K562 (cell line): ENCODE measurements around the gene OXSR1. TPM values are rescaled to one million over a fixed set of nuclear protein-coding genes. Genes with fewer than 3 reads are reported as not detected.

Experiments
- ATAC-seq: fragments of 200-7000 bp; cut with Tn5 transposase; 3 replicates; pipeline ENCODE4 v1.9.1; 2020; ENCODE audit warnings: moderate library complexity
- BruUV-seq: library from RNA; stranded (reverse); fragments of 400-500 nt; replicated peaks from 2 replicates; lab custom pipeline; 2021; lab: Mats Ljungman, UMichigan
- CTCF ChIA-PET: fragments of 300-600 bp; formaldehyde crosslinking; extraction: SDS; loops from one replicate; lab custom pipeline; 2021; ENCODE audit warnings: low intra/inter-chr PET ratio; lab: Yijun Ruan, JAX
- POLR2A ChIA-PET: fragments of 300-600, 350-650 bp; sonication (Branson Sonifier 250); formaldehyde crosslinking; extraction: SDS; loops from one replicate; lab custom pipeline; 2021; ENCODE audit warnings: antibody characterized with exemption, inconsistent platforms; lab: Yijun Ruan, JAX
- DNase-seq, 4 experiments: peaks; one replicate each; pipeline versions ENCODE4 v3.0.0 to v3.0.0-alpha.2; 2011 to 2018; ENCODE audit warnings: low spot score in 3 of 4, mixed read lengths in 3 of 4; ENCODE audit errors: extremely low read depth in 1 of 4
- FAIRE-seq: peaks from 2 replicates; lab custom pipeline; 2011; peaks lifted over from hg19 to GRCh38; lab: Jason Lieb, UNC
- H2AFZ ChIP-seq: 2 replicates; pipeline ENCODE4 v1.6.0; 2011; ENCODE audit warnings: low read depth, low read length, control low read depth, inconsistent platforms
- H3K27ac ChIP-seq: fragments of 200-600 bp; 3 replicates; pipeline ENCODE4 v1.8.0; 2011; ENCODE audit warnings: low read depth, mild to moderate bottlenecking, control low read depth, inconsistent platforms, low read length, moderate library complexity, mixed read lengths; ENCODE audit errors: extremely low read depth
- H3K27me3 ChIP-seq, 2 experiments: fragments of 300-600 bp in 1 of 2; 2 replicates in 1 of 2; 3 replicates in 1 of 2; pipeline versions ENCODE4 v1.6.0 to v1.8.0; 2011; ENCODE audit warnings: inconsistent platforms in 2 of 2, low read length in 2 of 2, mild to moderate bottlenecking in 1 of 2, mixed read lengths in 1 of 2, moderate library complexity in 1 of 2; ENCODE audit not compliant: control insufficient read depth in 2 of 2, insufficient read depth in 2 of 2
- H3K36me3 ChIP-seq: fragments of 300-600 bp; 3 replicates; pipeline ENCODE4 v1.8.0; 2011; ENCODE audit warnings: mild to moderate bottlenecking, low read length, inconsistent platforms; ENCODE audit not compliant: control insufficient read depth, insufficient read depth
- H3K4me1 ChIP-seq, 2 experiments: fragments of 200-600 bp in 1 of 2; replicated peaks in 1 of 2; 2 replicates in 1 of 2; 3 replicates in 1 of 2; pipeline versions ENCODE4 v1.5.1 to v1.8.0; 2011; ENCODE audit warnings: inconsistent platforms in 2 of 2, low read length in 2 of 2, mild to moderate bottlenecking in 1 of 2, mixed read lengths in 1 of 2, moderate library complexity in 1 of 2; ENCODE audit not compliant: control insufficient read depth in 2 of 2, insufficient read depth in 2 of 2
- H3K4me2 ChIP-seq: 2 replicates; pipeline ENCODE4 v1.6.1; 2011; ENCODE audit warnings: low read length, control low read depth, inconsistent platforms, mixed read lengths; ENCODE audit not compliant: insufficient read depth
- H3K4me3 ChIP-seq: fragments of 200-600 bp; sonication (generic), shearing (Covaris generic); 2 replicates; pipeline ENCODE4 v1.5.1; 2016; ENCODE audit warnings: control low read depth, inconsistent platforms
- H3K79me2 ChIP-seq: fragments of 200-600 bp; 3 replicates; pipeline ENCODE4 v1.8.0; 2011; ENCODE audit warnings: low read length, inconsistent platforms; ENCODE audit not compliant: control insufficient read depth, insufficient read depth
- H3K9ac ChIP-seq, 2 experiments: 2 replicates each; pipeline versions ENCODE4 v1.6.0 to v1.6.1; 2011; ENCODE audit warnings: low read depth in 2 of 2, low read length in 2 of 2, control low read depth in 1 of 2, inconsistent platforms in 1 of 2, mild to moderate bottlenecking in 1 of 2, mixed read lengths in 1 of 2; ENCODE audit not compliant: insufficient read depth in 1 of 2
- H3K9me1 ChIP-seq: one replicate; pipeline ENCODE4 v1.6.0; 2011; ENCODE audit warnings: inconsistent platforms, mild to moderate bottlenecking, low read length, moderate library complexity; ENCODE audit not compliant: control insufficient read depth, insufficient read depth
- H3K9me3 ChIP-seq: replicated peaks from 2 replicates; pipeline ENCODE4 v1.5.1; 2011; ENCODE audit warnings: low read depth, low read length, inconsistent platforms; ENCODE audit not compliant: control insufficient read depth, insufficient read depth
- H4K20me1 ChIP-seq: replicated peaks from 2 replicates; pipeline ENCODE4 v1.6.1; 2011; ENCODE audit warnings: low read length, inconsistent platforms, mixed read lengths; ENCODE audit not compliant: control insufficient read depth, insufficient read depth
- BRD4 ChIP-seq: fragments of 200-600 bp; sonication (generic); IDR thresholded peaks from 2 replicates; pipeline ENCODE4 v1.6.1; 2017; ENCODE audit warnings: inconsistent platforms
- CCAR2 ChIP-seq: fragments of 200-400 bp; formaldehyde crosslinking; IDR thresholded peaks from 2 replicates; pipeline ENCODE4 v1.6.1; 2017; ENCODE audit warnings: mild to moderate bottlenecking, low read depth, low read length
- CCNT2 ChIP-seq: IDR thresholded peaks from 2 replicates; pipeline ENCODE4 v1.6.1; 2011; ENCODE audit warnings: borderline replicate concordance, low read depth, mild to moderate bottlenecking, moderate library complexity, mixed read lengths, low read length; ENCODE audit not compliant: insufficient read length; ENCODE audit errors: extremely low read depth
- CUX1 ChIP-seq: fragments of 200-800 bp; sonication (Bioruptor generic); IDR thresholded peaks from 2 replicates; pipeline ENCODE4 v1.6.1; 2016; ENCODE audit warnings: missing genetic modification characterization, missing compliant biosample characterization
- DACH1 ChIP-seq: fragments of 450-650 bp; IDR thresholded peaks from 2 replicates; pipeline ENCODE4 v1.6.1; 2018; ENCODE audit not compliant: partially characterized antibody
- DEAF1 ChIP-seq: fragments of 450-650 bp; formaldehyde crosslinking; IDR thresholded peaks from 2 replicates; pipeline ENCODE4 v1.4.0; 2020; ENCODE audit warnings: mild to moderate bottlenecking, moderate library complexity
- PURB ChIP-seq: sonication (generic); formaldehyde crosslinking; IDR thresholded peaks from 2 replicates; pipeline ENCODE4 v1.9.0; 2021; ENCODE audit warnings: low read depth, mild to moderate bottlenecking, missing genetic modification reagents
- RBM25 ChIP-seq: fragments of 200-400 bp; formaldehyde crosslinking; IDR thresholded peaks from 2 replicates; pipeline ENCODE4 v1.6.1; 2018; ENCODE audit warnings: low read length, low read depth, moderate library complexity; ENCODE audit not compliant: severe bottlenecking
- TAF7 ChIP-seq: fragments of 450-650 bp; IDR thresholded peaks from 2 replicates; pipeline ENCODE4 v1.6.1; 2016; ENCODE audit warnings: missing genetic modification characterization, missing compliant biosample characterization
- ZBTB11 ChIP-seq, 3 experiments: fragments of 200-800 bp in 1 of 3; fragments of 250-450 bp in 1 of 3; fragments of 450-650 bp in 1 of 3; sonication (Bioruptor Pico) in 1 of 3; sonication (Bioruptor generic) in 1 of 3; formaldehyde crosslinking in 1 of 3; IDR thresholded peaks; 2 replicates each; pipeline versions ENCODE4 v1.6.1 to v1.8.0; 2016 to 2022; ENCODE audit warnings: mild to moderate bottlenecking in 2 of 3, missing genetic modification characterization in 2 of 3, missing compliant biosample characterization in 1 of 3, moderate library complexity in 1 of 3
- WGBS: fragments of 100-300 bp; shearing (Covaris generic); methylation state at CpG from one replicate; pipeline ENCODE4 v1.1.6; 2016; ENCODE audit warnings: low coverage, mixed read lengths; ENCODE audit not compliant: insufficient coverage; ENCODE audit errors: missing lambda C conversion rate; 5-methylcytosine and 5-hydroxymethylcytosine counted together
- in situ Hi-C: fragments of 300-500 bp; cut with MboI; formaldehyde crosslinking; loops from 4 replicates; pipeline ENCODE4 v1.15.0; 2018; ENCODE audit warnings: inconsistent platforms, mixed read lengths
- intact Hi-C: fragments of 100-400 bp; cut with micrococcal nuclease; formaldehyde crosslinking; loops from 2 replicates; pipeline ENCODE4 v1.14.2; 2022
- polyA plus RNA-seq, 8 experiments: library from polyadenylated mRNA; depleted of rRNA in 4 of 8; stranded (reverse) in 5 of 8; unstranded in 3 of 8; fragments of >200 nt; fragmentation: Nextera tagmentation in 2 of 8; fragmentation: Illumina TruSeq in 1 of 8; extraction: Ambion mirVana in 2 of 8; extraction: Trizol in 1 of 8; gene quantifications; 2 replicates each; pipeline versions ENCODE4 v1.2.1 to v1.2.3, GENCODE V29; 2011 to 2014; ENCODE audit warnings: inconsistent platforms in 1 of 8, missing spikeins in 1 of 8
- total RNA-seq, 7 experiments: library from RNA; depleted of rRNA in 6 of 7; stranded (reverse); fragments of >200 nt in 6 of 7; fragmentation: Illumina TruSeq in 2 of 7; extraction: Trizol in 2 of 7; gene quantifications; 2 replicates each; pipeline versions ENCODE4 v1.2.1 to v1.2.3, GENCODE V29; 2011 to 2021; ENCODE audit warnings: low replicate concordance in 1 of 7

Gene OXSR1
- total and polyA plus RNA-seq, 9 of the 15 experiments (the other 6 are each of a cell fraction or from before 2014, with no cell fraction given) = 15.7 to 87.6 (median 48.7) TPM

GRCh38 chr3:38169027-38169317, 3.6 kb downstream of the OXSR1 start:
- ATAC-seq (no peak), FAIRE-seq (no peak), DNase-seq (no peak)
- in situ Hi-C loops = no loop called here
- no TSS peak for BruUV-seq
- Histone ChIP-seq H4K20me1 (peaks cover 24% of the 10 kb centered on the region), H3K4me3 (no peak overlapping the region), H3K27ac (no peak overlapping the region), H2AFZ (no peak overlapping the region), H3K27me3 (no peaks in the 10 kb centered on the region), H3K36me3 (peaks cover 23% of the 10 kb centered on the region), H3K4me1 (peaks cover 19 to 23% of the 10 kb centered on the region in 2 experiments), H3K9ac (no peak overlapping the region), H3K4me2 (no peak overlapping the region), H3K9me1 (peaks cover 2% of the 10 kb centered on the region), H3K9me3 (no peaks in the 10 kb centered on the region), H3K79me2 (peaks cover 86% of the 10 kb centered on the region)
- 47% methylated on average over 1 of the region's 1 CpG for WGBS
- ChIA-PET CTCF (no interaction called here), POLR2A (no interaction called here)
- intact Hi-C loops = no loop called here
- TF ChIP-seq CUX1 (CRISPR knock-in tag) (no peak), DACH1 (peak; percentile 25), ZBTB11 (CRISPR knock-in tag; IDR thresholded peaks at IDR 0.05) (no peak), PURB (CRISPR knock-in tag) (no peak), RBM25 (no peak), BRD4 (no peak), CCAR2 (no peak), CCNT2 (no peak), TAF7 (tag) (no peak), DEAF1 (CRISPR knock-in tag) (no peak)
